HEK293T (cell line): ENCODE measurements around the gene ZMIZ1.

Experiments
- CTCF ChIA-PET: fragments of 350-600 bp; formaldehyde crosslinking; extraction: SDS; loops from one replicate; lab custom pipeline; 2021; ENCODE audit warnings: antibody characterized with exemption, inconsistent platforms; lab: Yijun Ruan, JAX
- POLR2A ChIA-PET: fragments of 350-600 bp; formaldehyde crosslinking; extraction: SDS; loops from one replicate; lab custom pipeline; 2020; ENCODE audit warnings: antibody characterized with exemption, inconsistent platforms; lab: Yijun Ruan, JAX
- DNase-seq: peaks from one replicate; pipeline ENCODE4 v3.0.0; 2012; ENCODE audit warnings: mixed read lengths; ENCODE audit errors: extremely low spot score
- ARNT ChIP-seq: fragments of 450-650 bp; IDR thresholded peaks from 2 replicates; pipeline ENCODE4 v1.6.1; 2017; ENCODE audit warnings: mild to moderate bottlenecking
- BHLHE40 ChIP-seq: fragments of 450-650 bp; IDR thresholded peaks from 2 replicates; pipeline ENCODE4 v1.6.1; 2016; ENCODE audit warnings: mild to moderate bottlenecking, moderate library complexity, borderline replicate concordance
- CTBP1 ChIP-seq: fragments of 450-650 bp; IDR thresholded peaks from 2 replicates; pipeline ENCODE4 v1.6.1; 2016; ENCODE audit warnings: borderline replicate concordance
- ELF4 ChIP-seq: fragments of 450-650 bp; IDR thresholded peaks from 2 replicates; pipeline ENCODE4 v1.6.1; 2017; ENCODE audit warnings: antibody characterized with exemption
- FOXA1 ChIP-seq: fragments of 450-650 bp; IDR thresholded peaks from 2 replicates; pipeline ENCODE4 v1.6.1; 2016; ENCODE audit warnings: mild to moderate bottlenecking
- FOXK2 ChIP-seq: fragments of 450-650 bp; IDR thresholded peaks from 2 replicates; pipeline ENCODE4 v1.6.1; 2016; ENCODE audit warnings: mild to moderate bottlenecking
- FOXM1 ChIP-seq: fragments of 450-650 bp; IDR thresholded peaks from 2 replicates; pipeline ENCODE4 v1.6.1; 2017; ENCODE audit warnings: mild to moderate bottlenecking, borderline replicate concordance
- HDGF ChIP-seq: fragments of 450-650 bp; IDR thresholded peaks from 2 replicates; pipeline ENCODE4 v1.6.1; 2017; ENCODE audit warnings: antibody characterized with exemption, borderline replicate concordance
- L3MBTL2 ChIP-seq: fragments of 450-650 bp; conservative IDR thresholded peaks from 2 replicates; pipeline ENCODE4 v1.6.1; 2016; ENCODE audit warnings: mild to moderate bottlenecking
- LEF1 ChIP-seq: fragments of 450-650 bp; IDR thresholded peaks from 2 replicates; pipeline ENCODE4 v1.6.1; 2017; ENCODE audit warnings: mild to moderate bottlenecking, borderline replicate concordance
- NFRKB ChIP-seq: fragments of 450-650 bp; IDR thresholded peaks from 2 replicates; pipeline ENCODE4 v1.6.1; 2016; ENCODE audit warnings: mild to moderate bottlenecking, moderate library complexity
- PKNOX1 ChIP-seq: fragments of 450-650 bp; IDR thresholded peaks from 2 replicates; pipeline ENCODE4 v1.6.1; 2016
- SP1 ChIP-seq: fragments of 450-650 bp; IDR thresholded peaks from 2 replicates; pipeline ENCODE4 v1.6.1; 2017
- SUZ12 ChIP-seq: fragments of 450-650 bp; IDR thresholded peaks from 2 replicates; pipeline ENCODE4 v1.6.1; 2016; ENCODE audit warnings: mild to moderate bottlenecking
- TARDBP ChIP-seq: fragments of 450-650 bp; IDR thresholded peaks from 2 replicates; pipeline ENCODE4 v1.6.1; 2016
- ZNF384 ChIP-seq: fragments of 450-650 bp; IDR thresholded peaks from 2 replicates; pipeline ENCODE4 v1.6.1; 2016

ZMIZ1 gene

GRCh38 chr10:79090134-79090803 is 21.5 kb downstream of the ZMIZ1 start:
- no peak for DNase-seq
- TF ChIP-seq FOXA1 = no peak
- no peak for TF ChIP-seq FOXM1
- no peak for TF ChIP-seq ARNT
- no peak for TF ChIP-seq ELF4
- TF ChIP-seq SUZ12 = no peak
- no peak for TF ChIP-seq LEF1
- no peak for TF ChIP-seq NFRKB
- TF ChIP-seq CTBP1 = no peak
- TF ChIP-seq SP1 = no peak
- no peak for TF ChIP-seq PKNOX1
- TF ChIP-seq FOXK2 = no peak
- TF ChIP-seq TARDBP = no peak
- no peak for TF ChIP-seq HDGF
- no peak for TF ChIP-seq L3MBTL2
- ChIA-PET POLR2A (no interaction called here), CTCF (no interaction called here)

- TF ChIP-seq ARNT (no peak), NFRKB (no peak), SP1 (no peak), ELF4 (no peak), CTBP1 (no peak), SUZ12 (no peak), FOXM1 (no peak)
- DNase-seq = no peak
- ChIA-PET CTCF (interaction anchor here (0.8 kb wide), 1 partner anchor 13 kb away, joined by 3 read pairs; no protein-coding TSS in a partner anchor), POLR2A (no interaction called here)
Observed at GRCh38 chr10:79092292-79092896, 23.6 kb downstream of the ZMIZ1 start.

- no peak for DNase-seq
- ChIA-PET CTCF (interaction anchor here (0.7 kb wide), 1 partner anchor 37 kb away, joined by 4 read pairs; no protein-coding TSS in a partner anchor), POLR2A (no interaction called here)
- TF ChIP-seq FOXM1 (no peak), BHLHE40 (no peak), ZNF384 (no peak), HDGF (no peak), ARNT (no peak), PKNOX1 (no peak), NFRKB (no peak), SP1 (no peak), FOXK2 (no peak), TARDBP (no peak), SUZ12 (no peak), CTBP1 (no peak), FOXA1 (no peak), LEF1 (no peak), ELF4 (no peak), L3MBTL2 (no peak)
Observed at GRCh38 chr10:79093658-79094411, 25.1 kb downstream of the ZMIZ1 start.

GRCh38 chr10:79094412-79095175 is 25.8 kb downstream of the ZMIZ1 start:
- POLR2A ChIA-PET = no interaction called here
- TF ChIP-seq ZNF384 = no peak
- no peak for TF ChIP-seq ARNT
- TF ChIP-seq FOXA1 = no peak
- no peak for TF ChIP-seq FOXK2
- TF ChIP-seq L3MBTL2 = no peak
- TF ChIP-seq FOXM1 = no peak
- no peak for DNase-seq
- CTCF ChIA-PET = no interaction called here

GRCh38 chr10:79095316-79095715 is 26.6 kb downstream of the ZMIZ1 start:
- no peak for DNase-seq
- ChIA-PET POLR2A (no interaction called here), CTCF (no interaction called here)
- no peak for TF ChIP-seq PKNOX1
- no peak for TF ChIP-seq LEF1
- no peak for TF ChIP-seq ELF4
- TF ChIP-seq L3MBTL2 = no peak
- no peak for TF ChIP-seq SUZ12
- no peak for TF ChIP-seq BHLHE40
- TF ChIP-seq TARDBP = no peak
- TF ChIP-seq SP1 = no peak
- TF ChIP-seq FOXM1 = no peak
- no peak for TF ChIP-seq NFRKB
- no peak for TF ChIP-seq FOXK2
- TF ChIP-seq CTBP1 = no peak
- TF ChIP-seq HDGF = no peak
- TF ChIP-seq FOXA1 = no peak
- no peak for TF ChIP-seq ZNF384
- no peak for TF ChIP-seq ARNT
